Endodermal cell (in vitro differentiated cells): ENCODE results near the gene NDUFAF2. TPM values are rescaled to one million over a fixed set of nuclear protein-coding genes. Genes with fewer than 3 reads are reported as not detected.
"Not testable (repeated sequence)": the region's sequence is repeated elsewhere in the genome, so short reads cannot be mapped to it uniquely, and the experiment has no call there.

ENCODE experiments used
- DNase-seq: peaks from one replicate; pipeline ENCODE4 v3.0.0-alpha.2; 2017
- H3K27ac ChIP-seq: 2 replicates; pipeline ENCODE4 v1.5.1; 2013; ENCODE audit warnings: mild to moderate bottlenecking, low read depth, low read length, moderate library complexity
- H3K27me3 ChIP-seq: 2 replicates; pipeline ENCODE4 v1.6.1; 2013; ENCODE audit warnings: mild to moderate bottlenecking, low read length, moderate library complexity; ENCODE audit not compliant: insufficient read depth, control insufficient read depth, poor library complexity, severe bottlenecking
- H3K36me3 ChIP-seq: 2 replicates; pipeline ENCODE4 v1.7.0; 2013; ENCODE audit warnings: mild to moderate bottlenecking, low read length, moderate library complexity; ENCODE audit not compliant: control insufficient read depth, insufficient read depth
- H3K4me1 ChIP-seq: one replicate; pipeline ENCODE4 v1.7.0; 2013; ENCODE audit warnings: low read length; ENCODE audit not compliant: control insufficient read depth, insufficient read depth
- H3K4me3 ChIP-seq: 2 replicates; pipeline ENCODE4 v1.5.1; 2013; ENCODE audit warnings: mild to moderate bottlenecking, low read length, moderate library complexity
- H3K9ac ChIP-seq: 2 replicates; pipeline ENCODE4 v1.6.1; 2013; ENCODE audit warnings: mild to moderate bottlenecking, low read length, moderate library complexity; ENCODE audit not compliant: poor library complexity, severe bottlenecking; ENCODE audit errors: extremely low read depth
- H3K9me3 ChIP-seq: 2 replicates; pipeline ENCODE4 v1.6.1; 2013; ENCODE audit warnings: mild to moderate bottlenecking, low read length, moderate library complexity; ENCODE audit not compliant: control insufficient read depth
- H3K27ac Mint-ChIP-seq: 2 replicates; pipeline ENCODE4 v1.8.0; 2020; ENCODE audit warnings: mixed read lengths
- H3K27me3 Mint-ChIP-seq: 2 replicates; pipeline ENCODE4 v1.8.0; 2021; ENCODE audit warnings: mild to moderate bottlenecking, mixed read lengths; ENCODE audit not compliant: insufficient read depth
- H3K36me3 Mint-ChIP-seq: 2 replicates; pipeline ENCODE4 v1.8.0; 2020; ENCODE audit warnings: low read depth, mixed read lengths
- H3K4me1 Mint-ChIP-seq: 2 replicates; pipeline ENCODE4 v1.8.0; 2020; ENCODE audit warnings: mixed read lengths
- H3K4me3 Mint-ChIP-seq: 2 replicates; pipeline ENCODE4 v1.8.0; 2020; ENCODE audit warnings: mild to moderate bottlenecking, moderate library complexity, mixed read lengths
- H3K9me3 Mint-ChIP-seq: 2 replicates; pipeline ENCODE4 v1.8.0; 2020; ENCODE audit warnings: mild to moderate bottlenecking, mixed read lengths
- CTCF ChIP-seq: fragments of 200-600 bp; sonication (generic); conservative IDR thresholded peaks from 2 replicates; pipeline ENCODE4 v1.5.0; 2021; ENCODE audit warnings: antibody characterized with exemption, mild to moderate bottlenecking
- WGBS, 2 experiments: methylation state at CpG; one replicate each; pipeline versions ENCODE4 v1.1.5 to v1.1.7; 2013; ENCODE audit warnings: missing lambda C conversion rate in 2 of 2, mixed read lengths in 1 of 2; ENCODE audit not compliant: insufficient coverage in 1 of 2, insufficient read length in 1 of 2; 5-methylcytosine and 5-hydroxymethylcytosine counted together
- total RNA-seq, 2 donors: library from RNA; stranded (reverse); fragmentation: NEBNext Ultra II Directional in 1 of 2; extraction: Animal tissue kit (Norgen Biotek cat#: 25700) in 1 of 2; gene quantifications; 2 replicates in 1 of 2; 3 replicates in 1 of 2; pipeline ENCODE4 v1.2.1, GENCODE V29; 2021

Gene NDUFAF2
- total RNA-seq, 2 donors from 2014 or later, result 20.5 to 23.0 TPM

DNA sequence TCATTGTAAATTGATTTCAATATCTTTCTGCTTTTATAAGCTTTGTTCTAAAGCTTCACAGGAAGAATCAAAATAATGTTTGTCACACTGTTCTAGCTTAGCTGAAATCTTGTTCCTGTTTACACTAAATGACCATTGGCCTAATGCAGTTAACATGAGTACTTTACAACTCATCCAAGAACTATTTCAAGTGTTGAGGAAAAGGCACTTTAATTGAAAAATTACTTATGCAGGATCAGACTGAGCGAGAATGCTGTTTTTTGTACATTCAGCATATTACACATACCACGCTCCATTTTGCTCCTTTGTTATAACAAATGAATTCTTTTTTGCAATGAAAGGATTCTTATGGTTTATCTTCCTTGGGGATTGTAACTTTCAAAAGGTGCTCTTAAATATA lies 239.7 kb downstream of the NDUFAF2 start:
- Mint-ChIP-seq H3K27ac (no peak overlapping the region), H3K9me3 (no peaks in the 10 kb centered on the region), H3K4me1 (no peaks in the 10 kb centered on the region), H3K27me3 (no peaks in the 10 kb centered on the region), H3K4me3 (no peak overlapping the region), H3K36me3 (no peaks in the 10 kb centered on the region)
- Histone ChIP-seq H3K4me3 (no peak overlapping the region), H3K9ac (no peak overlapping the region), H3K9me3 (no peaks in the 10 kb centered on the region), H3K36me3 (no peaks in the 10 kb centered on the region), H3K27ac (no peak overlapping the region), H3K27me3 (no peaks in the 10 kb centered on the region), H3K4me1 (no peaks in the 10 kb centered on the region)
- no peak for TF ChIP-seq CTCF
- DNase-seq, result no peak
- WGBS, 2 experiments, result 92% methylated on average over 2 of the region's 2 CpGs; no CpG with 5 or more reads in 1 of the 2 experiments

DNA sequence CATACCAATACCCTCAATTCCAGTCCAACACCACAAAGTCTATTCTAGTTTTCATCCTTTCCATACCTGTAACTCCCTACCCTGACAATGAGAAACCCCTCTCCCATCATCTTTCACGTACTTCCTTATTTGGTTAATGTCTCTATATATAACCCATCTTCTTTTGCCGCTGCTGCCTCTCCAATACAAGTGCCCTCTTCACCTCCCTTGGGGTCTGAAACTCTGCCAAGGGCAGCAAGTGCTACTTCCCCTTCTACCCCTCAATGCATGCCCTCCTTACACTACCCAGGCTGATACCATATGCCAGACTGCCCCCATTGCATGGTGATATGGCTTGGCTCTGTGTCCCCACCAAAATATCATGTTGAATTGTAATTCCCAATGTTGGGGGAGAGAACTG lies 241.6 kb downstream of the NDUFAF2 start:
- TF ChIP-seq CTCF, result no peak
- Histone ChIP-seq H3K27me3 (no peaks in the 10 kb centered on the region), H3K4me1 (no peaks in the 10 kb centered on the region), H3K36me3 (no peaks in the 10 kb centered on the region), H3K9ac (no peak overlapping the region), H3K9me3 (no peaks in the 10 kb centered on the region), H3K4me3 (no peak overlapping the region), H3K27ac (no peak overlapping the region)
- Mint-ChIP-seq H3K9me3 (no peaks in the 10 kb centered on the region), H3K27ac (no peak overlapping the region), H3K4me1 (no peaks in the 10 kb centered on the region), H3K4me3 (no peak overlapping the region), H3K36me3 (no peaks in the 10 kb centered on the region), H3K27me3 (no peaks in the 10 kb centered on the region)
- whole genome bisulfite sequencing, 2 experiments, result 93 to 94% methylated on average over 2 of the region's 2 CpGs
- DNase-seq, result no peak

- not testable (repeated sequence) for H3K27me3 Mint-ChIP-seq, H3K4me3 Mint-ChIP-seq, H3K27ac ChIP-seq, H3K4me3 ChIP-seq, H3K9me3 ChIP-seq, H3K36me3 ChIP-seq, DNase-seq, H3K27me3 ChIP-seq, H3K9me3 Mint-ChIP-seq, H3K4me1 Mint-ChIP-seq, H3K36me3 Mint-ChIP-seq, H3K9ac ChIP-seq, H3K4me1 ChIP-seq, H3K27ac Mint-ChIP-seq
Observed at GRCh38 chr5:61187352-61187751, 242.3 kb downstream of the NDUFAF2 start.

DNA sequence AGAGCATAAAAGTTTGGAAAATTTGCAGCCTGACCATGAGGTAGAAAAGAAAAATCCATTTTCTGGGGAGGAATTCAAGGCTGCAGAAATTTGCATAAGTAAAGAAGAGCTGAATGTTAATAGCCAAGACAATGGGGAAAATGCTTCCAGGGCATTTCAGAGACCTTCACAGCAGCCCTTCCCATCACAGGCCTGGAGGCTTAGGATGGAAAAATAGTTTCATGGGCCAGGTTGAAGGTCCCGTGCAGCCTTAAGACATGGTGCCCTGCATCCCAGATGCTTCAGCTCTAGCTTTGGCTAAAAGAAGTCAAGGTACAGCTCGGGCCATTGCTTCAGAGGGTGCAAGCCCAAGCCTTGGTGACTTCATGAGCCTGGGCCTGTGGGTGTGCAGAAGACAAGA lies 242.8 kb downstream of the NDUFAF2 start:
- H3K27ac Mint-ChIP-seq, H3K4me1 ChIP-seq, H3K27me3 ChIP-seq, H3K4me1 Mint-ChIP-seq, H3K4me3 ChIP-seq, DNase-seq, H3K4me3 Mint-ChIP-seq, H3K27me3 Mint-ChIP-seq, H3K9me3 ChIP-seq, H3K9ac ChIP-seq, H3K36me3 ChIP-seq, H3K9me3 Mint-ChIP-seq, H3K27ac ChIP-seq, H3K36me3 Mint-ChIP-seq: not testable (repeated sequence)
- 90 to 100% methylated on average over 1 to 2 of the region's 2 CpGs for WGBS, 2 experiments
